GM23248 (cell line): Measurements from ENCODE around the gene PKNOX1.
"Not testable (repeated sequence)": the region's sequence is repeated elsewhere in the genome, so short reads cannot be mapped to it uniquely, and the experiment has no call there.

ENCODE experiments used
- EZH2 ChIP-seq: fragments of 200-600 bp; sonication (generic); IDR thresholded peaks from 2 replicates; pipeline ENCODE4 v1.6.1; 2018; ENCODE audit warnings: antibody characterized with exemption, mild to moderate bottlenecking; ENCODE audit not compliant: insufficient read depth, poor library complexity, severe bottlenecking
- EZH2phosphoT487 ChIP-seq: fragments of 200-600 bp; sonication (generic); IDR thresholded peaks from 2 replicates; pipeline ENCODE4 v1.6.1; 2018; ENCODE audit warnings: antibody characterized with exemption, moderate library complexity, mild to moderate bottlenecking, low read depth; ENCODE audit not compliant: insufficient read depth

GRCh38 chr21:42932378-42933136, 41.8 kb upstream of the PKNOX1 start:
- not testable (repeated sequence) for TF ChIP-seq EZH2phosphoT487, EZH2
